ENCODE data around the gene CD8A.
"Not testable (repeated sequence)": the region's sequence is repeated elsewhere in the genome, so short reads cannot be mapped to it uniquely, and the experiment has no call there.

Gene CD8A

GRCh38 chr2:86741889-86742498 is 48.7 kb downstream of the CD8A start:
- in situ Hi-C loops (cut with HindIII; ENCODE audit: low sequenced_read_pairs): not testable (repeated sequence)

GRCh38 chr2:86739889-86740288 is 50.8 kb downstream of the CD8A start:
- in situ Hi-C loops (cut with HindIII; ENCODE audit: low sequenced_read_pairs): not testable (repeated sequence)

- in situ Hi-C loops (cut with HindIII; ENCODE audit: low sequenced_read_pairs): not testable (repeated sequence)
These were observed 51.2 kb downstream of the CD8A start for GRCh38 chr2:86739485-86739884.

GRCh38 chr2:86734896-86735295 is 55.8 kb downstream of the CD8A start:
- in situ Hi-C loops (cut with HindIII; ENCODE audit: low sequenced_read_pairs): not testable (repeated sequence)

Data from DLD1 (cell line).